Activated CD4-positive, CD25-positive, alpha-beta regulatory T cell treated with anti-CD3 and anti-CD28 coated beads, Interleukin-2, amount 50 U/mL, for 72 hours (primary cell): Measurements from ENCODE around the gene CACNG6.
"Not testable (repeated sequence)": the region's sequence is repeated elsewhere in the genome, so short reads cannot be mapped to it uniquely, and the experiment has no call there.

Experiments used
- DNase-seq: peaks from one replicate; pipeline ENCODE4 v3.0.0; 2021

The CACNG6 gene

DNA sequence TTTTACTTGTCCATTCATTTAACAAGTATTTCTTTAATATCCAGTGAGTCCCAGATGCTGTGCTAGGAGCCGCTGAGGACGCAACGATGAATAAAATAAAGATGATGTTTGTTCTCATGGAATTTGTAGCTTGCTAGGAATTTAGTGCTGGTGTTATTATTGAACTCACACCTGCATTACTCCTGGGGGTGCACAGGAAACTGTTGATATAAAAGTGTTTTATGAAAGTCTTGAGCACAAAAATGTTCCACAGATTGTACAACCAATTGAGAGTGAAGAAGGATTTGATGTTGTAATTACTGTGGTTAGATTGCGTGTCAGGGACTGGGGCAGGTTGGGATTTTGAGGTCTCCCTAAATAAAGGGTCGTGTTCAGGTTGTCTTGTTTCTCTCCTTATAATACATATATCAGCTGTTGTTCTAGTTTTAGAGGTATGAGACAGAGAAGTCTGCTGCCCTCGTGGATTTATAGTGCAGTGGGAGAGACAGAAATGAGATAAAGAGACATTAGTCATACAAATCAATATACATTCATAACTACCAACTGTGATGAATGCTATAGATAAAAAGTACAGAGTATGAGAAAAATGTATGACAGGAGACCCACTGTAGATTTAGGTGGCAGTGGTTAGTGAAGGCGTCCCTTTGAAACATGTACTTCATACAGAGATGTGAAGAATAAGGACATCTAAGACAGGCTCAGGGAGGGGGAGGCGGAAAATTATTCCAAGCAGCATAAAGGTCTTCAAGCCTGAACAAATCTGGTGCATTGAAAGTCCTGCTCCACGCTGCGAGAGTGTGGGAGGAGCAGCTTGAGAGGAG, 11.3 kb downstream of the CACNG6 start:
- no peak for DNase-seq

DNA sequence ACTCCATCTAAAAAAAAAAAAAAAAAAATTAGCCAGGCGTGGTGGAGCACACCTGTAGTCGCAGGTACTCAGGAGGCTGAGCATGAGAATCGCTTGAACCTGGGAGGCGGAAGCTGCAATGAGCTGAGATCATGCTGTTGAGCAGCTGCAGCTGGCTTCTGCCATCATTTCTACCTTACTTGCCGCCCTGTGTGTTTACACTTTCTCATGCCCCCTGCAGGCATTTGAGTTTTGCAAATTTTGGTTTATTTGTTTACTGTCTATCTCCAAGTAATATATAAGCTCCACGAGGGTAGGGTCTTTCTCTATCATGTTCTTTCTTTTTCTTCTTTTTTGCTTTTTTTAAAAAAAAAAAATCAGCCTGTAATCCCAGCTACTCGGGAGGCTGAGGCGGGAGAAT, 18.0 kb downstream of the CACNG6 start:
- no peak for DNase-seq

- DNase-seq, result no peak
Measured at GRCh38 chr19:54010474-54010873, 19.0 kb downstream of the CACNG6 start.

DNA sequence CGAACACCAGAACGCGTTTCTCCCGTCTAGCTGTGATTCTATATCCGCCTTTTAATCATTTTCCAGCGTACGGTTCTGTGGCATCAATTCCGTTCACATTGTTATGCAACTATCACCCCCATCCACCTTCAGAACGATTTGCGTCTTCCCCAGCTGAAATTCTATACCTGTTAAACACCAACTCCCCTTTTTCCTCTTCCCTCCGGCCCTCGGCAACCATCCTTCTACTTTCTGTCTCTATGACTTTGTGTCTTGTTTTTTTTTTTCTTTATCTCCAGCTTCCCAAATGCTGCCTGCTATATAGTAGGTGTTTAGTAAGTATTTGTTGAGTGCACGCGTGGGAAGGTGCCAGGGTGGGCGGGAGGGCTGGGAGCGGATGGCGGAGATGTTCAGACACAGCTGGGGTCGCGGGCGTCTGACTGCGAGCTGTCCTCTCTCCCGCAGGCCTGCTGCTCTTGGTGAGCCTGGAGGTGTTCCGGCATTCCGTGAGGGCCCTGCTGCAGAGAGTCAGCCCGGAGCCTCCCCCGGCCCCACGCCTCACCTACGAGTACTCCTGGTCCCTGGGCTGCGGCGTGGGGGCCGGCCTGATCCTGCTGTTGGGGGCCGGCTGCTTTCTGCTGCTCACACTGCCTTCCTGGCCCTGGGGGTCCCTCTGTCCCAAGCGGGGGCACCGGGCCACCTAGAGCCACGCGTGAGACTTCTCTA, 20.2 kb downstream of the CACNG6 start:
- no peak for DNase-seq

DNA sequence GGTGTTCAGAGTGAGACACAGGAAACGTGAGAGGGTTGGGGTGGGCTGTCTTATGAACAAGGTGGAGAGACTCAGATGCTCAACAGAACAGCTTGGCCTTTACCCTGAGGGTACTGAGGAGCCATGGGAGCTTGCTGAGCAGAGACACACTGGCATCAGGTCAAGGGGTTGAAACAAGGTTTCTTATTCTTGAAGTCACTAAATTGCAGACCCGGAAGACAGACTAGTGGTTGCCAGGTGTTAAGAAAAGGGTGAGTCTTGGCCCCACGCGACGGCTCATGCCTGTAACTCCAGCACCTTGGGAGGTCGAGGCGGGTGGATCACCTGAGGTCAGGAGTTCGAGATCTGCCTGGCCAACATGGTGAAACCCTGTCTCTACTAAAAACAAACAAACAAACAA, 22.4 kb downstream of the CACNG6 start:
- DNase-seq, result no peak

- no peak for DNase-seq
Measured at GRCh38 chr19:54014920-54015560, 23.6 kb downstream of the CACNG6 start.

GRCh38 chr19:54017261-54017660, 25.8 kb downstream of the CACNG6 start:
- DNase-seq, result no peak

DNA sequence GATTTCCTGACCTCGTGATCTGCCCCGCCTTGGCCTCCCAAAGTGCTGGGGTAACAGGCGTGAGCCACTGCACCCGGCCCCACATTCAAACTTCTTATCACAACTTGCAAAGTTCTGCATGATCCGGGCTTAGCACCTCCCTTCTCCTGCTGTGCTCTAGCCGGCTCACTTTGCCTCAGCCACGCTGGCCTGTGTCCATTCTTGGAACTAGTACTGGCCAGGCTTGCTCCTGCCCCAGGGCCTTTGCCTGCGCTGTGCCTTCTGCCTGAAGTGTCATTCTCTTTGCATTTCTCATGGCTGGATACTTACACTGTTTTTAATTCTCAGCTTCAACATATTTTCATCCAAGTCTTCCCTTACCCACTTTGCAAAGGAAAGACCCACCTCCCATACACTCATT, 29.9 kb downstream of the CACNG6 start:
- DNase-seq, result no peak

DNA sequence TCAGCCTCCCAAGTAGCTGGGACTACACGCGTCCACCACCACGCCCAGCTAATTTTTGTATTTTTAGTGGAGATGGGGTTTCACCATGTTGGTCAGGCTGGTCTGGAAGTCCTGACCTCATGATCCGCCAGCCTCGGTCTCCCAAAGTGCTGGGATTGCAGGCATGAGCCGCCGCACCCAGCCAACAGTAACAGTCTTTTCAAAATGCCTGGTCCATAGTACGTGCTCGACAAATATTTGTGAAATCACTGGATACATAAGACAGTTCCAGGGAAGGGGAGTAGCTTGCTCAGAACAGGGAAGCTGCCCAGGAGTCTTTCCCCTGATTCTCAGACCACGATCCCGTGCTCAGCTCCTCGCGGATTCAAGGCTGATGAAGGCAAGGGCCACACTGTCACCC, 30.5 kb downstream of the CACNG6 start:
- no peak for DNase-seq

DNA sequence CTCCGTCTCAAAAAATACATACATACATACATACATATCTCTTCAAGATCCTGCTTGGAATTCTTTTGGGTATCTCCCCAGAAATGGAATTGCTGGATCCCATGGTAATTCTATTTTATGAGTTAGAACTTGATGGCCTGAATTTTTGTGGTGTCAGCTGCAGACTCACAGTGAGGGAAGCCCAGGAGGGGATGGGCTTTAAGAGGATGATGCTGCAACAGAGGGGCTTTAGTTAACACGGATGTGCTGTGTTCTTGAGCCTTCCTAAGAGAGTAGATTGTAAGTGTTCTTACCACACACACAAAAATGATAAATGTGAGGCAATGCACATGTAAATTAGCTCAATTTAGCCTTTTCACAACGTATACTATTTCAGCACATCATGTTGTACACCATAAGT, 31.8 kb downstream of the CACNG6 start:
- DNase-seq, result no peak

DNA sequence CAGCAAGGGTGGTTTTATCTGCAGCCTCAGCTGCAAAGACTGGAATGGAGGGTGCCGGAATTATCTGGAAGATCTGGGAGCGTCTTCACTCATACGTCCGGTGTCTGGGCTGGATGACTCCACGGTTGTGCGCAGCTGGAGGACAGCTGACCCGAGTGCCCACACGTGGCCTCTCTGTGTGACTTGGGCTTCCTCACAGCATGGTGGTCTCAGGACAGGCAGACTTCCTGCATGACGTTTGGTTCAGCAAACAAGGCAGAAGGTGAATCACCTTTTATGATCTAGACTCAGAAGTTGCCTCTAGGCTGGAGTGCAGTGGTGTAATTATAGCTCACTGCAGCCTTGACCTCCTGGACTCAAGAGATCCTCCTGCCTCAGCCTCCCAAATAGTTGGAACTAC, 33.2 kb downstream of the CACNG6 start:
- DNase-seq, result no peak

DNA sequence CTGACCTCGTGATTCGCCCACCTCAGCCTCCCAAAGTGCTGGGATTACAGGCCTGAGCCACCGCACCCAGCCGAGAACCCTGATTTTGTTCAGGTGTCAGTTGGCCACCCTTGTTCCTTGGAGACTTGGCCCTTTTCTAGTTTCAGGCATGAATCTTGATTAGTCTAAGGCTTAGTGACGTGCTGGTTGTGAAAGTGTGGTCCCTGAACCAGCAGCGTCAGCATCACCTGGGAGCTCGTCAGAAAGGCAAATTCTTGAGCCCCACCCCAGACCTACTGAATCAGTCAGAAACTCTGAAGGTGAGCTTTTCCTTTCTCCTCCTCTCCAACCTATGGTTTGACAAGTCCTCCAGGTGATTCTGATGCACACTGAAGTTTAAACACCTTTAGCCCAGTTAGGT, 35.2 kb downstream of the CACNG6 start:
- DNase-seq, result no peak

DNA sequence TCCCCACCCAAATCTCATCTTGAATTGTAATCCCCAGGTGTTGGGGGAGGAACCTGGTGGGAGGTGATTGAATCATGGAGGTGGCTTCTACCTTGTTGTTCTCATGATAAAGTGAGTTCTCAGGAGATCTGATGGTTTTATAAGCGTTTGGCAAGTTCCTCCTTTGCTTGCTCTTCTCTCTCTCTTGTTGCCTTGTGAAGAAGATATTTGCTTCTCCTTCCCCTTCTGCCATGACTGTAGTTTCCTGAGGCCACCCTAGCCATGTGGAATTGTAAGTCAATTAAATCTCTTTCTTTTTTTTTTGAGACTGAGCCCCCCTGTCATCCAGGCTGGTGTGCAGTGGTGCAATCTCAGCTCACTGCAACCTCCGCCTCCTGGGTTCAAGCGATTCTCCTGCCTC, 37.9 kb downstream of the CACNG6 start:
- DNase-seq, result no peak

DNA sequence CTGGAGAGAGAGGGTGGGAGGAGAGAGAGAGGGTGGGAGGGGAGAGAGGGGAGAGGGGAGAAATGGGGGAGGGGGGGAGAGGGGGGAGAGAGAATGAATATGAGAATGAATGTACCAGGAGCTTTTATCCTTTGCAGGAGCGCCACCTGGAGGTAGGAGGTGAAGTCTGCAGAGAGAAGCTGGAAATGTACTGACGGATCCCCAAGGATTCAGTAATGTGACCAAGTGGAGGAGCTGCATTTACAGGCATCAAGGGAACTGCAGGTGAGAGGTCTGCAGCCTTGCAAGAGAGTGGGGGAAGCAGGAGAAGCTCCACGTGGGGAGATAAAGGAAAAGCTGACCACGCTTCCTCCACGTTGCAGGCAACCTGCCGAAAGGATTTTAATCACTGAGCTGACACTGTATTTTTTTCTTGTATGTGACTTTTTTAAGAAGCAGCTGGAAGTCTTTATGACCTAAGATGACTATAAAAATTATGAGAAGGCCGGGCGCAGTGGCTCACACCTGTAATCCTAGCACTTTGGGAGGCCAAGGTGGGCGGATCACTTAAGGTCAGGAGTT, 38.6 kb downstream of the CACNG6 start:
- peak; percentile 55 for DNase-seq

DNA sequence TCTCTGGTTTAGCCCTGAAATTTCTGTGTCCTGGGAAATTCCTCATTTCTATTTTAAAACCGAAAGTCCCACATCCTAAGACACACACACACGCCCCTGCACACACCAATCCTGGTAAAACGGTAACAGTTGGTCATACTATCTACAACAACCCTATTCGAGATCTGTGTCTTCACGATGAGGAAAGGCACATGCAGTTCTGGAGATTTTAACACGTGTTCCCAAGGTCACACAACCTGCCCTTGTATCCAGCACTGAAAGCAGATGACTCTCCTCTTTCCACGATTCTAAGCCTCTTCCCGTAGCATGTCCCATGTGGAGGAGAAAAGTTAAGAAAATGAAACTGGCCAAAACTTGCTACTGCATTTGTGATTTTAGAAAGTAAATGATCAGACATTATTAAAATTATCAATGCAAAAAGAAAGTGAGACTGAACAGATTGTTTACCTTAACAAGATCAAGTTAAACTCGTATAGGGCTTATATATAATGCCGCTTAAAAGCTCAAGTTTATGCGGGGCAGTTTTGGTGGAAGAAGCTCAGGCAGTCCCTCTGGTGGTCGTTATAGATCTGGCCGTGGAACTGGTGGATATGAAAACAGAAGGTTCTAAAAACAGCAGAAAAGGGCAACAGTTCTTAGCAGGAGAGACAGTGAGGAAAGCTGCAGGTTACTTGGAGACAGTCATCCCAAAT, 39.6 kb downstream of the CACNG6 start:
- DNase-seq, result no peak

GRCh38 chr19:54035215-54036178, 44.1 kb downstream of the CACNG6 start:
- DNase-seq, result no peak

- DNase-seq, result not testable (repeated sequence)
Measured at GRCh38 chr19:54036542-54036941, 45.1 kb downstream of the CACNG6 start.

DNA sequence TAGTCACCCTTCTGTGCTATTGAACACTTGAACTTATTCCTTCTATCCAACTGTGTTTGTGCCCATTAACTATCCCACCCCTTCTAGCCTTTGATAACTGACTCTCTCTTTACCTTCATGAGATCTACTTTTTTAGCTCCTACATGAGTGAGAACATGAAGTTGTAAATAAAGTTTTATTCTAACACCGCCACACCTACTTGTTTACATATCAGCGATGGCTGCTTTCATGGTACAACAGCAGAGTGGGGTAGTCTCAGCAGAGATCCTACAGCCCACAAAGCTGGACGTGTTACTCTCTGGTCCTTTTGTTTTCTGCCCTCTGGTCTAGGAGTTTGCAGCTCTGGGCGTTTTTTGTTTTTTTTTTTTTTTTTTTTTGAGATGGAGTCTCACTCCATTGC, 48.6 kb downstream of the CACNG6 start:
- no peak for DNase-seq

DNA sequence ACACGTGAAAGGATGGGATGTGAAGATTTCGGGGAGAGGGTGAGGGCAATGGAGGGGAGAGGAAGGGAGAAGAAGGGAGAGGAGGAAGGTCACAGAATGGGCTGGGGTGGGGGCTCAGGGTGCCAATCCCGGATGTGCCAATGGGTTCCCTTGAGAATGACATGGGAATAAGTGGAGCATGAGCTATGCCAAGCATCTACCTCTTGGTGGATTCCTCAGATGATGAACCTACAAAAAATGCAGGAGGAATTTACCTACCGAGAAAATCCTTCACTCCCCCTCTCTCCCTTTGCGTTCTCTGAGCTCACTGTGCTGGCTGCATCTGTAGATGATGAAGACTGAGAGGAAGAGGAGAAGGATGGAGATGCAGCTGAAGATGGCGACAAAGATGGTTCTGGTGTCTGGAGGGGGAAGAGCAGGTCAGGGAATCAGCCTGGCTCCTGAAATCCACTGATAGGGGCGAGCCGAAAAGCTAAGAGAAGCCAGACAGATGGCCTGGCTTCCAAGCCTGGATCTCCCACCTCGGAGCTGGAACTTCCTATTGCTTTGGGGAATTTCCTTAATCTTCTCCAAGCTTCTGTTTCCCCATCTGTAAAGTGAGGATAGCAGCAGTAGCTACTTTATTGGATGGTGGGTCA, 50.7 kb downstream of the CACNG6 start:
- no peak for DNase-seq

- DNase-seq, result no peak
Measured at GRCh38 chr19:54042989-54043388, 51.6 kb downstream of the CACNG6 start.

- DNase-seq, result no peak
Measured at GRCh38 chr19:54045771-54046170, 54.3 kb downstream of the CACNG6 start.
